GM19468 (cell line): ENCODE measurements around the gene PNKD.
A peak's percentile ranks its signal among the peaks of the same experiment; 100 is the strongest.
"Not testable (repeated sequence)": the region's sequence is repeated elsewhere in the genome, so short reads cannot be mapped to it uniquely, and the experiment has no call there.

Experiments used
- ATAC-seq: cut with Tn5 transposase; IDR thresholded peaks from one replicate; pipeline ENCODE4 v1.9.1; 2021; ENCODE audit warnings: mild to moderate bottlenecking, moderate library complexity, moderate number of reproducible peaks; ENCODE audit not compliant: unreplicated experiment; ENCODE audit errors: extremely low read depth

PNKD gene

GRCh38 chr2:218312267-218312756, 42.0 kb downstream of the PNKD start:
- ATAC-seq = no peak

- no peak for ATAC-seq
Measured at GRCh38 chr2:218313356-218313755, 43.0 kb downstream of the PNKD start.

GRCh38 chr2:218314764-218315163, 44.4 kb downstream of the PNKD start:
- not testable (repeated sequence) for ATAC-seq

- no peak for ATAC-seq
Measured at GRCh38 chr2:218315397-218315796, 45.1 kb downstream of the PNKD start.

- ATAC-seq = no peak
Measured at GRCh38 chr2:218317303-218317630, 46.9 kb downstream of the PNKD start.

GRCh38 chr2:218317835-218318234, 47.5 kb downstream of the PNKD start:
- no peak for ATAC-seq

GRCh38 chr2:218318241-218318640, 47.9 kb downstream of the PNKD start:
- ATAC-seq = no peak

GRCh38 chr2:218319813-218320365, 49.6 kb downstream of the PNKD start:
- ATAC-seq = no peak

GRCh38 chr2:218320704-218321336, 50.5 kb downstream of the PNKD start:
- no peak for ATAC-seq

- ATAC-seq = peak; percentile 56
Measured at GRCh38 chr2:218322768-218323525, 52.6 kb downstream of the PNKD start.

- ATAC-seq = no peak
Measured at GRCh38 chr2:218323526-218324472, 53.5 kb downstream of the PNKD start.

GRCh38 chr2:218325566-218326160, 55.3 kb downstream of the PNKD start:
- no peak for ATAC-seq

- ATAC-seq = no peak
Measured at GRCh38 chr2:218326315-218326714, 56.0 kb downstream of the PNKD start.

- ATAC-seq = no peak
Measured at GRCh38 chr2:218327451-218328210, 57.3 kb downstream of the PNKD start.

GRCh38 chr2:218328294-218328693, 58.0 kb downstream of the PNKD start:
- no peak for ATAC-seq

- no peak for ATAC-seq
Measured at GRCh38 chr2:218329027-218329825, 58.9 kb downstream of the PNKD start.

- ATAC-seq = no peak
Measured at GRCh38 chr2:218329826-218330593, 59.7 kb downstream of the PNKD start.

- no peak for ATAC-seq
Measured at GRCh38 chr2:218331745-218332144, 61.4 kb downstream of the PNKD start.
